ENCODE results near the gene TTLL10.
"Not testable (repeated sequence)": the region's sequence is repeated elsewhere in the genome, so short reads cannot be mapped to it uniquely, and the experiment has no call there.

TTLL10 gene

DNA sequence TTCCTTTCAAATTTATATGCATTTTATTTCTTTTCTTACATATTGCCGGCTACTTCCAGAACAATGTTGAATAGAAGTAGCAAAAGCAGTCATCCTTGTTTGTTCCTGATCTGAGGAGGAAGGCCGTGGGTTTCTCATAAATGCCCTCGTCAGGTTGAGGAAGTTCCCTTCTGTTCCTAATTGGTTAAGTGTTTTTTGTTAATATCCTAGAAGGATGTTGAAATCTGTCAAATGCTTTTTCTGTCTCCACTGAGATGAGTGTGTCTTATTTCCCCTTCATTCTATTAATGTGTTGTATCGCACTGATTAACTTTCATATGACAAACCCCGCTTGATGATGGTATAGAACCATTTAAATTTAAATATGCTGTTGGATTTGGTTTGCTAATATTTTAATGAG lies 15.4 kb downstream of the TTLL10 start:
- DNase-seq (ENCODE audit: low spot score) = no peak

DNA sequence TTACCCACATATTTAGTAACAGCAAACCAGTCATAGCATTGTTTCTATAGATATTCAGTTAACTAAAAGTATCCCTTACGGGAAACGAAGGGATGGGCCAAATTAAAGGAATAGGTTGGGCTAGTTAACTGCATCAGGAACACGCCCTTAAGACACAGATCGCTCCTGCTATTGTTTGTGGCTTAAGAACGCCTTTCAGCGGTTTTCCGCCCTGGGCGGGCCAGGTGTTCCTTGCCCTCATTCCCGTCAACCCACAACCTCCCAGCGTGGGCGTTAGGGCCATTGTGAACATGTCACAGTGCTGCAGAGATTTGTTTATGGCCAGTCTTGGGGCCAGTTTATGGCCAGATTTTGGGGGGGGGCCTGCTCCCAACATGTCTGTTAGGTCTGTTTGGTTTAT lies 18.1 kb downstream of the TTLL10 start:
- no peak for DNase-seq (ENCODE audit: low spot score)

DNA sequence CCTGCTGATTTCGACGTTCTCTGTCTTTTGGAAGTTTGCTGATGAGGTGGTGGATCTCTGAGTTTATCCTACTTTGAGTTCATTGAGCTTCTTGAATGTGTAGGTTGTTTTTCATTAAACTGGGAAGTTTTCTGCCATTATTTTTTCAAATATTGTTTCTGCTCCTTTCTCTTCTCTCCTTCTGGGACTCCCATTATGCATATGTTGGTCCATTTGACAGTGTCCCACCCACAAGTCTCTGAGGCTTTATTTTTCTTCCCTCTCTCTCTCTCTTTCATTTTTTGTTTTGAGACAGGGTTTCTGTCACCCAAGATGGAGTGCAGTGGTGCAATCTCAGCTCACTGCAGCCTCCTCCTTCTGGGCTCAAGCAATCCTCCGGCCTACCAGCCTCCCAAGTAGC lies 21.0 kb downstream of the TTLL10 start:
- DNase-seq (ENCODE audit: low spot score) = no peak

DNA sequence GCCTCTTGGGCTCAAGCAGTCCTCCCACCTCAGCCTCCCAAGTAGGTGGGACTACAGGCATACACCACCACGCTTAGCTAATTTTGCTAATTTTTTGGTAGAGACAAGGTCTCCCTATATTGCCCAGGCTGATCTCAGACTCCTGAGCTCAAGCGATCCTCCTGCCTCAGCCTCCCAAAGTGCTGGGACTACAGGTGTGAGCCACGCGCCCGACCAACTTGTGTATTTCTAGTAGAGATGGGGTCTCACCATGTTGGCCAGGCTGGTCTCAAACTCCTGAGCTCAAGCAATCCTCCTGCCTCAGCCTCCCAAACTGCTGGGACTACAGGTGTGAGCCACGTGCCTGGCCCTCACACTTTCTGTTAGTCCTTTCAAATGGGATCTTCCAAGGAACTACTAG lies 22.0 kb downstream of the TTLL10 start:
- DNase-seq (ENCODE audit: low spot score) = not testable (repeated sequence)

DNA sequence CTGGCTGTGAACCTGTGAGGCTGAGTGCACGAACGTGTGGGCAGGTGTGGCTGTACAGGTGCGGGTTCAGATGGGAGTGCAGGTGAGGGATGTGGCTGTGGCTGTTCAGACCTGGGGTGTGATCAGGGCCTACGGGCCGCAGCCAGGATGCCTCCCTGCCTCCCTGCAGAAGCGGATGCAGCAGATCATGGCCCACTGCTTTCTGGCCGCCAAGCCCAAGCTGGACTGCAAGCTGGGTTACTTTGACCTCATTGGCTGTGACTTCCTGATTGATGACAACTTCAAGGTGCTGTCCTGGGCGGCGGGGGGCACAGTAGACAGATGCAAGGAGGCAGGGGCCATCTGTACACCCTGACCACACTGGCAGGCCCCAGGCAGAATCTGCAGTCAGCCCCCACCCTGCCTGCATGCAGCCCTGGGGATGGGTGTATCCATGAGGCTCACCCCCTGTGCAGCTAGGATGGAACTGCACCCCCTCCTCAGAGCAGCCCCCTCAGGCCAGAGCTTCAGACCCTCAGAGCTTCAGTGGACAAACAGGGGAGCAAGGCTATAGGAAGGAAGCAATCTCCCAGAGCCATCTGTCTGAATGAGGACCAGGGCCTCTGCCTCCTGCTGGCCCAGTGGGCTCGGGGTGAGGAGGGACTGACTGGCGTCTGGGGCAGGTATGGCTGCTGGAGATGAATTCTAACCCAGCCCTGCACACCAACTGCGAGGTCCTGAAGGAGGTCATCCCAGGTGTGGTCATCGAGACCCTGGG lies 22.9 kb downstream of the TTLL10 start:
- no peak for DNase-seq (ENCODE audit: low spot score)

DNA sequence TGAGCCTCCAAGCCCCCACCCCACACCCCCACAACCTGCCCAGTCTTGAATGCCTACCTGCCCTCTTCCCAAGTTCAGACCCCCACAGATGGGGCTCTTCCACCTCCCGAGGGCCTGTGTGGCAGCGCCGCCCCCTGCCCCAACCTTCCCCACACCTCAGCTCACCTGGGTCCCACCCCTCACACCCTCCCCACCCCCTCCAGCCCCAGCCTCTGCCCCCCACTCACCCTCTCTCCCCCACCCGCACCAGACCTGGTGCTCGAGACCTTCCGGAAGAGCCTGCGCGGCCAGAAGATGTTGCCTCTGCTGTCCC lies 23.5 kb downstream of the TTLL10 start:
- no peak for DNase-seq (ENCODE audit: low spot score)

DNA sequence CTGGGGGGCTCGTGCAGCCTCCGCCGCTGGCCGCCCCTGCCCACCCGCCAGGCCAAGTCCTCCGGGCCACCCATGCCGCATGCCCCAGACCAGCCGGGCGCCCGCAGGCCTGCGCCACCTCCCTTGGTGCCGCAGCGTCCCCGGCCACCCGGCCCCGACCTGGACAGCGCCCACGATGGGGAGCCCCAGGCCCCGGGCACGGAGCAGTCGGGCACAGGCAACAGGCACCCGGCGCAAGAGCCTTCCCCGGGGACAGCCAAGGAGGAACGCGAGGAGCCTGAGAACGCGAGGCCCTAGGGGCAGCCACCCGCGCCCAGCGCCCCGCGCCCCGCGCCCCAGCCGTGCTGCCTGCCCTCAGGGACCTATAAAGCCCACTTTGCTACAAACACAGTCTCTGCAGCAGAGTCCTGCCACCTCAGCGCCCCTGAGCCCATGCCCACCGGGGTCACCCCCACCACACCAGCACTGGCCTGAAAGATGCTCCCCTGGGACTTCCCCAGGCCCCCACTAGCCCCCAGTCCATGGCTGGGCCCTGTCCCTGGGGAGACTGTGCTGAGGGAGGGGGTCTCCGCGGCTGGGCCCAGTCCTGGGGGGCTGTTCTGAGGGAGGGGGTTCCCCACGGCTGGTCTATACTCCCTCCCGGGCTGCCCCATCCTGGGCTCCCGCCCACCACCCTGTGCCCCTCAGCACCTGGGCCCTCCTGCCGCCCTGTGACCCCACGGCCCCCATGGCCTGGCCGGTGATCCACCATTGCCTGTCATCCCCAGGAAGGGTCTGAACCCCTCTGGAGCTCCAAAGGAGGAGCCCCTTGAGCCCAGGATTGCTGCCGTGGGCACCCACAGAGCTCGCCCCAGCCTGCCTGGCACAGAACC lies 24.1 kb downstream of the TTLL10 start:
- no peak for DNase-seq (ENCODE audit: low spot score)

DNA sequence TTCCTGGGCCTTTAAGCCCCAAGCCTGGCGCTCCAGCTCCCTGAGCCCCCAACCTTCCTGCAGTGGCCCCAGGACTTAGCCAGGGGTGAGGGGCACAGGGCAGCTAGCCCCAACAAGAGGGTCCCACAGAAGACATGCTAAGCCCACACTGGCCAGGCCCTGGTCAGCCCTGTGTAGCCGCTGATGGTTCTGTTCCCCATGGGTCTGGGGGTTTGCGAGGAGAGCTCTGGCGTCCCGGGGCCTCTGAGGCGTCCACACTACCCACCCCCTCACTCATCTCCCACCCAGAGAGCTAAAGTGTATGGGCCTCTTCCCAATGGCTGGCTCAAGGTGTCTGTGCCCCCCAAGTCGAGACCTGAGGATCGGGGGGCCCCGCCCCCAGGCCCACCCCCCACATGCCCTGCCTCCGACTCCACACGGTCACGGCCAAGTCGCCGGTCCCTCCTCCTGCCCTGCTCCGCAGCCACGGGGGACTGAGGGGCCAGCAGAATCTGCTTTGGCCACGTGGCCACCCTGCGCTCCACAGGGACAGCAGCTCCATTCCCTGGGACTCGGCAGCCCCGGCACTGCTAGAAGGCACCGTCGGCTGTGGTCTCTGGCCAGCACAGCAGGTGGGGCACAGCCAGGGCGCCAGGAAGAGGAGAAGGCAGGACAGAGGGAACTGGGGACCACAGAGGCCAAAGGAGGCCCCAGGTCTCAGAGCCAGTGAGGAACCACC lies 24.9 kb downstream of the TTLL10 start:
- DNase-seq (ENCODE audit: low spot score) = no peak

DNA sequence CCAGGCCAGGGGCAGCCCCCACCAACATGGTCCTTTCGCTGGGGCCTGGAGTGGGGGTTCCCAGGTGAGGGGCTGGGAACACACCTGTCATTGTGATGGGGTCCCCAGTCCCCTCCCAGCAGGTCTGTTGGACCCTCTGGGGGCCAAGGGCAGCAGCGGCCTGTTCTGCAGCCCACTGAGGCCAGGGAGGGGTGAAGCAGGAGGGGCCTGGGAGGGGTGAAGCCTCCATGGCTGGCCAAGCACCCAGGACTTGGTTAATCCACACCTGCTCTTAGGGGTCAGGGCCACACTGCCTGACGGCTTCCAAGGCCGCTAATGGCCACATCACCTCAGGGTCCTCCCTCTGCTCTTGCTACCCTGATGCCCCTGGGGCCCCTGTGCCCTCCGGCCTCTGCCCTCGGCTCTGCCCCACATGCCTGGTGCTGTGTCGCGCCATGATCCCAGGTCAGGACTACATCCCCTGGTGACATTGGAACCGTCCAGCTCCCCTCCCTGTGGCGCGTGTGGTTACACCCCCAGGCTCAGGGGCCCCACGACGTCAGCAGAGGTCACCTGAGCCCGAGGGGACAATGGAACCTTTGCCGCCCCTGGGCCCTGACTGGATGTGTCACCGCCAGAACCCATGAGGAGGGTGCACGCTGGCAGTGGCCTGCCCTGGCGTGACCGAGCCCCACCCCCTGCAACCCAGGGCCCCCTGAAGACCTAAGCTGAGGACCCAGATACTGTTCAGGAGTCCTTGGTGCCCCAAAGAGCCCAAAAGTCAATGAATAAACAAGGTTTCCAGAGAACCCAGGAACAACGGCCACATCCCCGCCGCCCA lies 25.7 kb downstream of the TTLL10 start:
- DNase-seq (ENCODE audit: low spot score) = no peak

DNA sequence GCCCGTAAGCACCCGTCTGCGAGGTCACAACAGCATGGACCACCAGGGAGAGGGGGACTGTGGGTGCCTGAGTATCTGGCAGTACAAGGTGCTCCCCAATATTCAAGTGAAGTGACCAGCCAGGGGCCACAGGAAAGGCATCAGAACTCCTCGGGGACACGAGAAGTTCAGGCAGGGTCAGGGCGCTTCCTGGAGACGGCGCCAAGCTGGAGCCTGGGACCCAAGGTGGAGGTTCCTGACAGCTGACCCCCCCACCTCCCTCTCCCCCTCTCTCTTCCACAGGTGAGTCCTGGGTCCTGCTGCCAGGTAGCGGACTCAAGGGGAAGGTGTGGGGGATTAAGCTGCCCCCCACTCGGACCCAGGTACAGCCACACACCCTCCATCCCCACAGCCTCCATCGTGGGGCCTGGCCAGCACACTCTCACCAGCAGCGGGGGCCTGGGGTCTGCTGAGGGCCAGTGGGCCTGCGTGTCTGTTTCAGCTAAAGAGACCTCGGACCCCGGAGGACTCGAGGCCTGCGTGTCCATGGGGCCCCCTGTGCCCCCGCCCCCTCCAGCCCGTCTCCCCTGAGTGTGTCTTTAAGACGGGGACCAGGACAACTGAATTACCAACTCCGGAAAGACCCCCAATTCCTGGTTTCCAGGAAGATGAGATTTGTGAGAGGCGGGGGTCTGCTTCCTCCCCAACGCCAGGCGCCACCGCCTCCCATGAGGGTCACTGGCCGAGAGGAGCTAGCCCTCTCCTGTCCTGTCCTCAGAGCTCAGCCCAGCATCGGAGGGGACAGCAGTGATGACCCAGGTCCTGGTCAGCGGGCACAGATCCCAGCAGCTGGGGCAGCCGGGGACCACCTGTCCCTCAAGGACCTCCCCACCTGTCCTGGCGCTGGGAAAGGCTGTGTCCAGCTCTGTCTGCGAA lies 26.5 kb downstream of the TTLL10 start:
- no peak for DNase-seq (ENCODE audit: low spot score)

DNA sequence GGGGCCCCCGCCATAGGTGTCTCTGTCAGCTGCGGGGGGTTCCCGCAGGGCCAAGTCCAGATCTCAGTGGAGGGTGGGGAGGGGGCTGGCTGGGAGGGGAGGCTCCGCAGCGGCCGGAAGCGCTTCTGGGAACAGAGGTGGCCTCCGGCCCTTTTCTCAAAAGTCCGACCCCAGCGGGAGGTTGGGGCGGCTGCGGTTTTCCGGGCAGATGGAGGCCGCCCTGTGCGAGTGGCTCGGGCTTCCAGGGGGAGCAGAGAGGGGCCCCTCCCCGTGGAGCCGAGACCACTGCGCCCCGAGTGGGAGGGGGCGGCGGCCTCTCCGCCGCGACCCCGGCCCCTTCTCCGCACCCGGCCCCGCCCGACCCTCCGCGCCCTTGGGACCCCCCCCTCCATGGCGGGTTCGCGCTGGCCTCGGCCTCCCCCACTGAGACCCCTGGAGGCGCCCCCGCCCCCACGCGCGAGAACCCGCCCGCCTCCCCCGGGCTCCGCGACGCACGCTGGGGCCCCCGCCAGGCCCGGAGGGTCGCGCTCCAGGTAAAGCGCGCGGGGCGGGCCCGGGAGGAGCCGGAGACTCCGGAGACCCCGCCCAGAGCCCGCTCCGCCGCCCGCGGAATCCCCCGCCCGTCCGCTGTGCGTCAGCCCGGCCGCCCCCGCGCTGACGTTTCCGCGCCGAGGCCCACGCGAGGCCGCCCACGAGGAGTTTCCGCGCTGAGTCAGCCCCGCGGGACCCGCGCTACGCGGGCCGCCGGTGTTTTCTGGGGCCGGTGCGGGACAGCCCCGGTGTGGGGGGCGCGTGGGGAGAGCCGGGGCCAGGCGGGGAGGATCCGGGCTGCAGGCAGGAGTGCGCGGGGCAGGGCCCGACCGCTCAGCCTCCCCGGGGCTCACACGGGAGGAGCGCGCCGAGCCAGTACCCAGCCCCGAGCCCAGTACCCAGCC lies 27.5 kb downstream of the TTLL10 start:
- peak; percentile 90 for DNase-seq (ENCODE audit: low spot score)

DNA sequence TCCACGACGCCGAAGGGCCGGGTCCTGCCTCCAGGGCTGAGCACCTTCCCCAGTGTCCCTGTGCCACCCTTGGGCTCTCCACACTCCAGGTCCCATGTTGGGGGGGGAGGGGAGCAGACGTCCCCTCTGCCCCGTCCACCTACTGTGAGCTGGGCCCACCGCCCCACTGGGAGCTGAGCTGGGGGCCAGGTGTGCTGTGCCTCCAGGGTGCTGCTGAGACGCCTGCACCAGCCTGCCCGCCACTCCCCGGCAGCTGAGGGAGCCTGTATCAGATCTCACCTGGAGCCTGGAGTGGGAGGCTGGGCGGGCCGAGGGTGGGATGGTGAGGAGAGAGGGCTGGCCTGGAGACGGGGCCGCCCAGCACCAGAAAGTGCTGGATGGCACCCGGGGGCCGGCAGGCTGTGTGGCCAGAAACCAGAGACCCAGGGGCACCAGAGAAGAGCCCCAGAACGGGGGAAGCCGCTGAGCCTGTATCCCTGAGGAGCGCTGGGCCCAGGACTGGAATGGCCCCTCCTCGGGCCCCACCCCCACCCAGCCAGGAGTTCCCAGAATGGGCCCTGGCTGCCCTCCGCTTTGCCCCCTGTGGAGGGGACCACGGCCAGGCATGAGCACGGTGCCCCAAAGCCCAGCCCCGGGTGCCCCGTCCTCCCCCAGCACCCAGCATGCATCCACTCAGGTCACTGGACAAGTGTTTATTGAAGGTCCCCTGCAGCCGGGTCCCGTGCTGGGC lies 29.3 kb downstream of the TTLL10 start:
- DNase-seq (ENCODE audit: low spot score) = no peak

DNA sequence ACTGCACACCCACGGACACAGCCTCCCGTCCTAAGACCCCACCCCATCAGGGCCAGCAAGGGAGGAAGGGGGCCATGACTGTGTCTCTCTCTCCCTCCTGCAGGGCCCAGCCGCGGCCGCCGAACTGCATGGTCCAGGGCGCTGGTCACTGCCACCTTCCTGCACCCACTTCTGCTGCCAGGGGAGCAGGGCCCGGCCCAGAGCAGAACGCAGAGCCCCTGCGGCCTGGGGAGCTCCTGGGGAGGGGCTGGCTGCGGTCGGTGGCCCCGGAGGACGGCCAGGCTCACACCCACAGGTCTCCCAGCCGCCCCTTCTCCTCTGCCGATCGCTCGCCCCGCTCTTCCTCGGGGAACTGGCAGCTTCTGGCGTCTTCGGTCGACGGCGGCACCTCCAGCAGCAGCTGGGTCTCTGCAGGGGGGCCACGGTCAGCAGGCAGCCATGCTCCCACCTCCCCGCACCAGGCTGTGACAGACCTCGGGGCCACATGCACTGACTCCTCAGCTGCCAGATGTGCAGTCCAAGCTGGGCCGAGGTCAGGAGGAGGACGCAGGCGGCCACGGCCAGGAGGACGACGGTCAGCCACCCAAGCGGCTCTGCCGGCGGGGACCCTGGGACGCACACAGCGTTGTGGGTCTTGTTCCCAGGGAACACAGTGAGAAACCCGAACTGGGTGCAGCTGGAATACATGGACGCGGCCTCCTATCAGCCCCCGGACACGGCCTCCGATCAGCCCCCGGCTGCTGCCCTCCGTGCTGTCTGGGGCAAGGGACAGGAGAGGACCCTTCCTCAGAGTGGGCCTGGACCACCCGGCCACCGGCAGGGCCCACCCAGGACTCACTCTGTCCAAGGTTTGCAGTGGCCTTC lies 30.1 kb downstream of the TTLL10 start:
- no peak for DNase-seq (ENCODE audit: low spot score)

DNA sequence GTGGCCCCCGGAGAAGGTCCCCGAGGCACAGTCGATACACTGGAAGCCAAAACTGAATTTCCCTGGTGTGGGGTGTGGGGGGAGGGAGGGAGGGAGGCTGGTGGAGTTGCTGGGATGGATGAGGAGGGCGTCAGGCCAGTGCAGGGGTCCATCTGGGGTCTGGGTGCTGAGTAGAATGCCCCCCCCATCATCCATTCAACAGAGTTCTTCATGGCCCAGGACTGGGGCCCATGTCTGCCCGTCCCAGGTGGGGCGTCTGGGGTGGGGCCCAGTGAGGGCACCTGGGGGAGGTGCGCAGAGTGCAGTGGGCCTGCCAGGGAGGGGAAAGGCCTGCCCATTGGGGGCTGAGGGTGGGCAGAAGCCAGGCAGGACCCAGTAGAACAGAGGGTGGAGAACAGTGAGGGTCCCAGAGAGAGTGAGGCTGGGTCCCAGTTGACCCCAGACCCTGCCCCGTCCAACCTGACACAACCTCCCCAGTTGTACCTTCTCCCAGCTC lies 30.8 kb downstream of the TTLL10 start:
- DNase-seq (ENCODE audit: low spot score) = no peak

DNA sequence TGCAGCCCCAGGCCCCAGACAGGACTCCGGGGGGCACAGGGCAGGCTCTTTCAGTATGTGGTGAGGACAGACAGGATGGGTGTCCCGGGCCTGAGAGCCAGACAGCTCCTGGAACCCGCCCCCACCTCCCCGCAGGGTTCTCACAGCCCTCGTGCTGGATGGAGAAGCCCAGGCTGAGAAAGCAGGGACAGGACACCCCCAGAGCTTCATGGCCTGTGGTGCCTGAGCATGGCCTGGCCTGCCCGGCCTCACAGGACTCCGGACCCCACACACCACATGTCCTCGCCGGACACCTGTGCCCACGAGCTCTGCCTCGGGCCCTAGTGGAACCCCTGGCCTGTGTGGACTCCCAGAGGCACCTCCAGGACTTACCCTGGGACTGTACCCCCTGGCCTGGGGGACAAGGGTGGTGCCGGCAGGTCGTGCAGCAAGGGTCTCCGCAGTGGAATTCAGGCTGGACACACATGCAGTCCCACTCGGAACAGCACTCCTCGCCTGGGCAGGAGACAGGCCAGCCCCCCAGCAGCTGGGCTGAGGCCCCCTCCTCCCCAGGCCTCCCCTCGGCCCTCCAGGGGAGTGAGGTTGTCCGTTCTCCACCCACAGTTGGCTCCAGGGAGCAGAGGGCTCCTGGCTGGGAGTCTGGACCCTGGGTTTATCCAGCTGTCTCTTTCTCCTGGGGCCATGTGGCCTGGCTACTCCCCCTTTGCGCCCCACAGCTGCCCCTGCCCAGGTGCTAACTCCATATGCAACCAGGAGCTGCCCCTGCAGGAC lies 31.5 kb downstream of the TTLL10 start:
- DNase-seq (ENCODE audit: low spot score) = no peak

DNA sequence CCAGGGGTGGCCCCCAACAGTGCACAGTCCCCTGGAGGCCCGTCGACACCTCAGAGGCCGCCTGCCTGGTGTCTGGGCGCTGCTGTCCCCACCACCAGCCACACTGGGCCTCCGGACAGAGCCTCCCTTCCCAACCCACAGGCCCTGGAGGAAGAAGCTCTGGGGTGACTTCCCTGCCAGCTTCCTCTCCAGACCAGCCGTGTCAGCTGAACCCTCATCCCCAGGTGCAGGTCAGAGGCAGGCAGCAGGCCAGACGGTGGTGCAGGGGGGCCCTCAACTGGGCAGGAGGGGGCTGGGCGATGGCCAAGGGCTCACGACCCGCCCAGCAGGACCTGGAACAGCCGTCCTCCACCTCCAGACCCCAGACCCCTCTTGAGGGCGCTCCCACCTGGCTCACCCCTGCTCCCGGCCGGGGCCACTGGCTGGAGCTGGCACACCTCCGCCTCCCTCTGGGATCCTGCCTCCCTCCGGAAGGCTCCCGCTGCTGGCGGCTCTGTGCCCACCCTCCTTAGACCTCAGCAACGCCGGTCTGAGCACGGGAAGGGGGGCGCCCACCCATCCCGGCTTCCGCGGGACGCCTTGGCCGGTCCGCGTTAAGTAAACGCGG lies 32.2 kb downstream of the TTLL10 start:
- DNase-seq (ENCODE audit: low spot score) = no peak
